Activated naive CD4-positive, alpha-beta T cell treated with anti-CD3 and anti-CD28 coated beads, Interleukin-2, amount 50 U/mL, for 16 hours (primary cell): ENCODE data around the gene SLC25A26.
"Not testable (repeated sequence)": the region's sequence is repeated elsewhere in the genome, so short reads cannot be mapped to it uniquely, and the experiment has no call there.

ENCODE experiments used
- DNase-seq: peaks from one replicate; pipeline ENCODE4 v3.0.0-alpha.2; 2020

The SLC25A26 gene, protein sequence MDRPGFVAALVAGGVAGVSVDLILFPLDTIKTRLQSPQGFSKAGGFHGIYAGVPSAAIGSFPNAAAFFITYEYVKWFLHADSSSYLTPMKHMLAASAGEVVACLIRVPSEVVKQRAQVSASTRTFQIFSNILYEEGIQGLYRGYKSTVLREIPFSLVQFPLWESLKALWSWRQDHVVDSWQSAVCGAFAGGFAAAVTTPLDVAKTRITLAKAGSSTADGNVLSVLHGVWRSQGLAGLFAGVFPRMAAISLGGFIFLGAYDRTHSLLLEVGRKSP

DNA sequence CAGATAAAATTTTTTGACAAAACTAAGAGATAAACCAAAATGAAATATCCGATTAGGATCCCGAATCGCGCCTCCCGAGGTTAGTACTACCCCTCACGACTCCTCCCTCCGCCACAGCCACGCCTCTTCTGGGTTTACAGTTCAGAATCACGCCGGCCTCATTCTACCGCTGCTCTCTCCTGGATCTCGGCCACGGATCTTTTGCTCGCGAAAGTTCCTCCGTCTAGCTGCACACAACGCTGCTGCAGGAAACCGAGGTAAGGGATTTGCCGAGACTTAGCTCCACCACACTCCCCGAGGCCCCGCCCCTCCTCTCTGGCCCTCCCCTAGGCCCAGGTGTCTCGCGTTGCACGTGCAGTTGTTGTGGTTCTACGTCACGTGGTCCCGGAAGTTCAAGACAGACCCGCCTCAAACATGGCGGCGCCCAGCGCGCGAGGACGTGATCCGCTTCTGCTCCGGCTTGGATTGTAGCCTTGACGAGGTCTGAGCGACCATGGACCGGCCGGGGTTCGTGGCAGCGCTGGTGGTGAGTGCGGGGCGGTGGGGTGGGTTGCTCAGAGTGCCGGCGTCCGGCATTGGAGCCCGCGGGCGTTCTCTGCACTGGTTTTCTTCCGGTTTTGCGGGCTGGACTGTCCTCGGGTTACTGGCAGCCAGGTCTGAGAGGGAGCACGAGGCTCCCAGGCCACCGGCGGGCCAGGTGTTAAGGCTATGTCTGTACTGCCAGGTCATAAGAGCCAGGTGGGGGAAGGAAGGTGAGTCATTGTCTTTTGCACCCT, at the start of gene SLC25A26:
SLC25A26 (plus strand) TSS at position 400 of the 776 bp plus-strand sequence; CDS start at position 494, 94 bp downstream.
- peak; percentile 97 for DNase-seq

DNA sequence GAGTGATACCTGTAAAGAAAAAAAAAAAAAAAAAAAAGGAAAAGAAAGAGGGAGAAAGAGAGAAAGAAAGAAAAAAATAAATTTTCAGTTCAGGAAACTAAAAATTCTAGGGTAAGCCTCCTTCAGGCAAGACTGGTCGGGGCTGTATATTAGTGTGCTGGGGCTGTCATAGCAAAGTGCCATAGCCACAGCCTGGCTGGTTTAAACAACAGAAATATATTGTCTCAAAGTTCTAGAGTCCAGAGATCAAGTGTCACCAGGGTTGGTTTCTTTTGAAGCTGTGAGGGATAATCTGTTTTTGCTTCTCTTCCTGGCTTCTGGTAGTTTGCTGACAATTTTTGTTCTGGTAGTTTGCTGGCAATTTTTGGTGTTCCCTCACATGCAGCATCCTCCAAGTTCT, 48.4 kb upstream of the SLC25A26 start:
- DNase-seq, result no peak

DNA sequence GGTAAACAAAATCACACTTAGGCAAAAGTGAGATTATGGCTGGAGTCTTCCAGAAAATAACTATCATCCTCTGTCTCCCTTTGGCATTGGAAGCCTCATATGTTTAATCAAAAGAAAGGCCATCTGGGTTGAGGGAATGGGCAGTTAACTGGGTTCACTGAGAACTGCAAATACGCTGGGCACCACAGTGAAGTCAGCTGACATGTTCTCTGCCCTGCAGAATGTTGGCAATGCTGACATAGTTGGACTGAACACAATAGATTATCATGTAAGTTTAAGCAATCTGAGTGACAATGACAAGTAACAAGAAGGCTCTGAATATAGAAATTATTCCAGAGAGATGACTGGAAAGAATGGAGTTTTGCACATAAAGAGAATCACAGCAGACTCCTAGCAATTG, 43.8 kb upstream of the SLC25A26 start:
- DNase-seq, result no peak

DNA sequence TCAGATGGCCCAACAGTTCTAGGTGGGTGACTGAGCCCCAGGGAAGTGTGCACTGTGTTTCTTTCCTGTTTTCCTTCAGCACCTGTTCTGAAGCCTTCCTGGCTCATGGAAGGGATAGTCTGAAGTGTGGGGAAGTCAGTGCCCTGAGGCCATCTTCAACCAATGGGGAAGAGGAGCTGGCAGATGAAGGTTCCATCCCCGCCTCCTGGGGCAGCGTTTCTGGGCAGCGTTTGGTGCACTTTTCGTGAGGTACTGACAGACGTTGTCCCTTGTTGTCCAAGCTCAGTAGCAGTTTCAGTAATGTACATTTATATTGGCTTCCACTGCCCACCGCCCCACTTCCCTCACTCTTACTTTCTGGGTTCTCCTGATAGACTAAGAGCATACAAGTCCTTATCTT, 42.6 kb upstream of the SLC25A26 start:
- no peak for DNase-seq

DNA sequence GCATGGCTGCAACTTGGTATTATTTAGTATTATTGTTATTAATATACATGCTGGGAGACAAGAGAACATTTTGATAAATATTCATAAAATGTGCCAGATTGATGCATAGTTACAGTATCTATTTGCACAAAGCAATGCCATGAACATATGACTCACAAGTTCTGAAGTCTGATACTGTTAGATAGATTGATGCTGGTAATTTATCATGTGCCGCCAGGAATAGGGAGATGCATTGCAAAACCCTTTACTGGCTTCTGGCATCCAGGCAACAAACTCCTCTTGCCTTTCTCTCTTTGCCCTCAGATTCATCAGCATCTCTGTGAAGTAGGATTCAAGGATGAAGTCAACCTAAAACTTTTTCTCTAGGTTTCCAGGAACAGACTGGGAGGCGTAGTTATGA, 41.0 kb upstream of the SLC25A26 start:
- no peak for DNase-seq

DNA sequence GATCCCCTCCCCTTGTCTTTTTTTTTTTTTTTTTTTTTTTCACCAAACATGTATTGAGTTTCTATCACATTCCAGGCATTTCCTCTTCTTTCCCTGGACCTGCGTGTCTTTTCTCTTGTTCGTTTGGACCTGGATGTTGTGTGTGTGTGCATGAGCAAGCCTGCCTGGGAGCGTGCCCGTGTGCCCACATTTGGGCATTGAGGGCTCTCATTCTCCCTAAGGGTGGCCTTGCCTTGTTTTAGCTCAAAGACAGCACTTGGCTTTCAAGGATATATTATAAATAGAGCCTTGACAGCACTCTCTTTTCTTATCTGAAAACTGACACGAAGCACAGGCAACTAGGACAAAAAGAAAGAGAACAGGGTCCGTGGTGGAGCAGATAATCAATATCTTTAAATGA, 39.0 kb upstream of the SLC25A26 start:
- DNase-seq, result no peak

DNA sequence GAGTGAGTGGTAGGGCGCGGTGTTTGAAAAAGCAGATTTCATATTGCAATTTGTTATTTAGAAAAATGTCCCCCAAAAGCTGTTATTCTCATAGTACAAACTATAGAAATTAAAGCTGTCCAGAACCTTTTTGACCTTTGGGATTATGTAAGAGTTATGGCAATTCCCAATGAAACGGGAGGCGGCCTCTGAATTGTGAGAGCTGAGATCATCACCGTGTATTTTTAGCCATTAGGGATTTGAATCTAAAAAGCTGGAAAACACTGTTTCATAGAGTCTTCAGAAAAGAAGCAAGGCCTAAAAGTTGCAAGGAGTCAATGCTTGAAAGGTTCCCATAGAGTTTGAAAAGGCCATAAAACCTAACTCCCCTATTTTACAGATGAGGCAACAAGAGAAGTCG, 38.6 kb upstream of the SLC25A26 start:
- DNase-seq, result no peak

DNA sequence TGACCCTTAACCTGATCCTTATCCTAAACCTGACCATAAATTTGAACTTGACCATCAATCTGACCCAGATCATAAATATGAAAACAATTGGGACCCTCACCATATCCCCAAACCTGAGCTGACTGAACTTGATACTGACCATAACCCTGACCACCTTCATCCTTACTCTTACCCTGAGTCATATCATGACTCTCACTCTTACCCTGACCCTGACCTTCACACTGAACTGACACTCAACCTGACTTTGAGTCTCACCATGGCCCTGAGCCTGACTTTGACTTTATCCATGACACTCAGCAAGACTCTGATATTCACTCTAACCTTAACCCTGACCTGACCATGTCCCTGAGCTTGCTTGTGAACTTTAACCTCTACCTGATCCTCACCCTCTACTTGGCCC, 34.3 kb upstream of the SLC25A26 start:
- no peak for DNase-seq

DNA sequence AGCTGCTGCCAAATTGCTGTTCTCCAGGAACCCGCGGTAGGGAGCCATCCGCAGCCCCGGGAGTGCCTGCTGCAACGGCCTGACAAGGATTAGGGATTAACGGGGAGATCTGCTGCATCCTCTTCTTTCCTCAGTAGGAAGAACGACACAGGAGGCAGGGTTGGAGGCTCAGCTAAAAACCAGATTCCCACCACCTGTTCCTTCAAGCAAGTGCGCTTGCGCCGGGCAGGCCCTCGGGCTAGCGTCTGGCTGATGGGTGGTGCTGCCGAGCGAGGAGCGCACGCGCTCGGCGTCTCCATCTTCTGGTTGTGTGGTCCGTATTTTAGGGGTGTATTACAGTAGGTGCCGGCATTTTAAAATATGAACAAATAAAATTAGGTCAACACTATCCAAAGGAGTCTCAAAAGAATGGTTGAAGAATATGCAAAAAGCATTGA, 25.4 kb upstream of the SLC25A26 start:
- DNase-seq, result peak; percentile 27

DNA sequence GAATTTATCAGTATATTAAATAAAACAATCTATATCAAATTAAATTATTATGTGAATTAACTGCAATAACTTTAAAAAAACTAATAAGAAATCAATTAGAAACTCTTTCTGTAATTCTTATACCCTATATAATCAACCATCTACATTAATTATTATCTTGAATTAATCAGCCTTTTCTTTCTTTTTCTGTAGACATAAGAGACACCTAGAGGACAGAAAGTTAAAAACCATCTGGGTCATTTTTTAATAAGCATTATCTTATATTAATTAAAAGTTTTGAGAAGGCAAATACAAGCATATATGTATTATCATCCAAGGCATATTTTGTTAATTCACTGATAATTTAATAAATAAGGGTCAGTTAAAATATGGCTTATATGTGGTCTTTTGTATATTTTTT, 24.2 kb upstream of the SLC25A26 start:
- DNase-seq, result no peak

DNA sequence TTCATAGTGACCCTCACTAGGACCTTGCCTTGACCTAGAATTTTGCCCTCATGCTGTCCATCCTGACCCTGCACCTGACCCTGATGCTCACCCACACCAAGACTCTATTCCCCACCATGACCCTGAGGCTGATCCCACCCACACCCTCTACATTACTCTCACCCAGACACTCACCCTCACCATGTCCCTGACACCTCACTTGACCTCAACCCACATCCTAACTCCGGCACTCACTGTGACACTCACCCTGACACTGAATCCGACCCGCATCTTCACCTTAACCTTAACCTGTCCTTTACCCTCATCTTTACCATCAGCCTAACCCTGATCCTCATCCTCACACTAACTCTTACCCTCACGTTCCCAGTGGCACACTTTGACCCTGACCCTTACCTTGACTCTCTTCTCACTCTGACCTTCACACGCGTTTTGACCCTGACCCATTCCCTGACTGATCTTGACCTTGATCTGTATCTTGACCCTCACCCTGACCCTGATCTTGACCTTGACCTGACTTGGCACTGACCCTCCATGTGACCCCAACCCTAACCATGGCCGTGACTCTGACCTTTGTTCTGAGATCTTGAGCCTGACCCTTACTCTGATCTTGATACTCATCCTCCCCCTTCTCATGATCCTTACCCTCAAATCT, 22.2 kb upstream of the SLC25A26 start:
- no peak for DNase-seq

DNA sequence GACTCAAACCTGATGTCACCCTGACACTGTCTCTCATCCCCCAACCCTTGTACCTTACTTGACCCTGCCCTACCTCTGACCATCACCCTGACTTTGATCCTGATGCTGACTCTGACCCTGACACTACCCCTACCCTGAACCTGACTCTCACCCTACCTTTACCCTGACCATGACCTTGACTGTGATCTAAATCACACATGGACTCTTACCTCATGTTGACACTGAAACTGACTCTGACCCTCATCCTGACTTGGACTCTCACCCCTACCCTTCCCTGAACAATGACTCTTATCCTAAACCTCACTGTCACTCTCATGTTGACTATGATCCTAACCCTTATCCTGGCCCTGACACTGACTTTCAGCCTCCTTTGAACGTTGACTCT, 21.7 kb upstream of the SLC25A26 start:
- no peak for DNase-seq

DNA sequence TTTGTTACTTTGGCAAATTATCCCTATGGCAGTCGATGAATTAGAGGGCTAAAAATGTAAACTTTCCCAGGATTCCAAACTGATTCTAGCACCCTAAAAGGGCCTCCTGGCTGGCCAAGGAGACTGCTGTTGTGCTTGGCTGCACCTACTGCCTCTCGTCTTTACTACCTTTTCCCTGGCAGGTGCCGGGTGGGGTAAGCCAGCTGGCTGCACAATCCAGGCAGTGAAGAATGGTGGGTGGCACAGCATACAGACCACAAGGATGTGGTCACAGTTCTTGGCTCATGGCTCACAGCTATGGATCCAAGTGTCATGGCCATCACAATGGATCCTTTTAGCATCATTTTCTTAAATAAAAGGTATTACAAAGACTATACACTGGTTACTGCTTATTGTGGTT, 20.7 kb upstream of the SLC25A26 start:
- DNase-seq, result no peak

DNA sequence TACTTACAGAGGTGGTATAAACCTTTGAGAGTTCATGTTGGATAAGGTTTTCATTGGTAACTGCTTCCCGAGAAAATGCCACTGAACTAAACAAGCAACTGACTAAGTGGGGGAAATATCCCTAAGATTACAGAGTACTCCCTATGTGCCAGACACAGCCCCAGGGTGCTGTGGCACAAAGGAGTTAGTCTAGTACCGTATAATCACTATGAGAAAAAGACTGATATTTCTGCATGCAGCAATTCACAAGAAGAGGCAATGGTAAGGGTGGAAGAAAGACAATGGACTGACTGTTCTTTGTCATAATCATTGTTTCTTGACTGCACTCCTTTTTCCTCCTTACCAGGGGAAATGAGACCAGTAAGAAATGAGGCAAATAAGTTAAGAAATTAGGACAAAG, 20.0 kb upstream of the SLC25A26 start:
- DNase-seq, result no peak

DNA sequence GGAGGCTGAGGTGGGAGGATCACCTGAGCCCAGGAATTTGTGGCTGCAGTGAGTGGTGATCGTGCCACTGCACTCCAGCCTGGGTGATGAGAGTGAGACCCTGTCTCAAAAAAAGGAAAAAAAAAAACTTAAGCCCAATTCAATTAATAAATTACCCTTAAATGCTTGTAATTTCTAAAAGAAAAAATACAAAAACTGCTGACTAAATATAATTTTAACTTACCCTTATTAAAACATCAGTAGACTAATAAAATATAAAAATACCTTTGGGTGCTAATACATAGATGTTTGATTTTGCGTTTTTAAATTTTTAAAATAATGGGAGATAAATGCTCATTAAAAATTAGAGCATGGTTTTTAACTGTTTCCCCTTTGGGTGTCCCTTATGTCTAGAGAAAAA, 17.5 kb upstream of the SLC25A26 start:
- DNase-seq, result no peak

DNA sequence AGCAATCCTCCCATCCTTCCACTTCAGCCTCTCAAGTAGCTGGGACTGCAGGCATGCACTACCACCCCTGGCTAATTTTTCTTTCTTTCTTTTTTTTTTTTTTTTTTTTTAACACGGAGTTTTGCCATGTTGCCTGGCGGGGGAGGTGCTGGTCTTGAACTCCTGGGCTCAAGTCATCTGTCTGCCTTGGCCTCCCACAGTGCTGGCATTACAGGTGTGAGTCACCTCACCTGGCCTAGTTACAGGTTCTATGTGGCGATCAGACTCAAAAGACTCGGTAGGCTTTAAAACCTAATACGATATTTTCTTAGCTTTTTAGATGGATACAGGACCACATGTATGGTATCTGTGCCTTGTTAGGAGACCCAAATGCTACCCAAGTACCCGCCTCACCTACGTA, 14.0 kb upstream of the SLC25A26 start:
- DNase-seq, result no peak

DNA sequence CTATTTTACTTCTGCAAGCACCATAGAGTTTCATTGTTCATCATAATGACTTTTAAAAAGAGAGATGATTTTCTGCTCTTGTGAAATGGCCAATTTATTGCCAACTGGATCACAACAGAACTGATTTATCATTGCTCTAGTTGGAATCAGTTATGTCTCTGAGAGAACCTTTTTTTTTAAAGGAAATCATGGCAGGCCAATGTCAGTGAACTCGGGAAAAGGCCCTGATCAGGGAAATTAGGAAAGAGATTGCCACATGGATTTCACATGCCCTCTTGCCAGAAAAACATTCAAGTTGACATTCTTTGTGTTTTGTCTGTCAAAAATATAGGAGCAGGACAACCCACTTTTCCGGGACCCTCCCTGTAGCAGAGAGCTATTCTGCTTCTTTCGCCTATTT, 12.6 kb upstream of the SLC25A26 start:
- no peak for DNase-seq

DNA sequence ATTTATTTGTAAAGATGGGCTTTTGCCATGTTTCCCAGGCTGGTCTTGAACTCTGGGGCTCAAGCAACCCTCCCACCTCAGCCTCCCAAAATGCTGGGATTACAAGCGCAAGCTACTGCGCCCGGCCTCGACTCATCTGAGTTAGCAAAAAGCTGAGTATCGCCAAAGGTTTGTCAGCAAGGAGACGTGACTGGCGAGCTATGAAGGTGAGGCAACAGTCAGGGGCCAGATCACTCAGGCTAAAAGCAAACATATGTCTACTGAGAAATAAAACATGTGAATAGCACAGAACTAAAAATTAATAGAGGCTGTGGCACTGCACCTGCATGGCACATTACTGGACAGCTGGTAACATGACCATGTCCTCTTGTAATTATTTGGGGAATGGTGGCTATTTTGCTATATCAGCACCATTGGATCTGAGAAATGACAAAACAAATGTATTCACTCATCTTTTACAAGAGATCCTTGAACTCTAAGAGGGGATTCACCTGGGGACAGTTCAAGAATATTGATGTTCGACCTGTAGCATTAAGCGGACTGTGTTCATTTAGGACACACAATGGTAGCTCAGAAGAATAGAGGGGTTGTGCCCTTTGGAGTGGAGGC, 10.0 kb upstream of the SLC25A26 start:
- no peak for DNase-seq

DNA sequence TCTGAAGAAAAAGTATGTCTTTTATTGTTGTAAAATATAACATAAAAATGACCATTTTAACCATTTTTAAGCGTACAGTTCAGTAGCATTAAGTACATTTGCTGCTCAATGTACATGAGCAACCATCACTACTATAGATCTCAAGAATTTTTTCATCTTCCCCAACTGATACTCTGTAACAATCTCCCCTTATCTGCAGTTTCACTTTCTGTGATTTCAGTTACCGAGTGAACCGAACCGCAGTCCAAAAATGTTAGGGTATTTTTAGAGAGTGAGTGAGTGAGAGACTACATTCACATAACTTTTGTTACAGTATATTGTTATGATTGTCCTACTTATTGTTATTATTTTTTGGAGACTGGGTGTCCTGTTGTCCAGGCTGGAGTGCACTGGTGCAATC, 9.0 kb upstream of the SLC25A26 start:
- DNase-seq, result no peak

DNA sequence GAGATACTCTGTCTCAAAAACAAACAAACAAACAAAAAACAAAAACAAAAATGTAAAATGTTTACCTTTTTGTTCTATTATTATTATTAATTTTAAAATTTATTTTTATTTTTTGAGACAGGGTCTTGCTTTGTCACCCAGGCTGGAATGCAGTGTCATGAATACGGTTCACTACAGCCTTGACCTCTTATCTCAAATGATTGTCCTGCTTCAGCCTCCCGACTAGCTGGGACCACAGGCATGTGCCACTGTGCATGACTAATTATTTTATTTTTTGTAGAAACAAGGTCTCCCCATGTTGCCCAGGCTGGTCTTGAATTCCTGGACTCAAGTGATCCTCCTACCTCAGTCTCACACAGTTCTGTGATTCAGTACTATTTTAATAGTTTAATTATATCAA, 5.7 kb upstream of the SLC25A26 start:
- DNase-seq, result no peak

DNA sequence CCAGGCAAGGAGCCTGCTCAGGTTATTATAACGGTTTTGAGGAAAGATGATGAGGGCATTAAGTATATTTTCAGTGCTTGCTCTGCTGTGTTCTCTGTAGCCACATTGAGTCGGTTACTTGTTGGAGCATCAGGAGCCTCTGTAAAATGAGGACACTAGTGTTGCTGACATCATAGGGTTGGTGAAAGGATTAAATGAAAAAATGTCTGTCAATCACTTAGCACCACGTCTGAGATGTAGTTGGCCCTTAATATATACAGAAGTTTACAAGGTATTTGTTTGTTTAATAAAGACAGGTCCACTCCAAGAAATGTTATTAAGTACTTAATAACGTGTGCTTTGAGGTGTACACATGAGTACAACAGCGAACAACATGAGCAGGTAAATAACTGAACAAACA, 735 bp upstream of the SLC25A26 start:
- DNase-seq, result no peak

DNA sequence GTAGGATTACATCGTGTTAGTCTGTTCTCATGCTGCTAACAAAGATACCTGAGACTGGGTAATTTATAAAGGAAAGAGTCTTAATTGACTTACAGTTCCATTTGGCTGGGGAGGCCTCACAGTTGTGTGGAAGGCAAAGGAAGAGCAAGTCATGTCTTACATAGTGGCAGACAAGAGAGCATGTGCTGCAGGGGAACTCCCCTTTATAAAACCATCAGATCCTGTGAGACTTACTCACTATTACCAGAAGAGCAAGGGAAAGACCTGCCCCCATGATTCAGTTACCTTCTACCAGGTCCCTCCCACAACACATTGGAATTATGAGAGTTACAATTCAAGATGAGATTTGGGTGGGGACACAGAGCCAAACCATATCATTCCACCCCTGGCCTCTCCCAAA, 3.4 kb downstream of the SLC25A26 start:
- peak; percentile 23 for DNase-seq

DNA sequence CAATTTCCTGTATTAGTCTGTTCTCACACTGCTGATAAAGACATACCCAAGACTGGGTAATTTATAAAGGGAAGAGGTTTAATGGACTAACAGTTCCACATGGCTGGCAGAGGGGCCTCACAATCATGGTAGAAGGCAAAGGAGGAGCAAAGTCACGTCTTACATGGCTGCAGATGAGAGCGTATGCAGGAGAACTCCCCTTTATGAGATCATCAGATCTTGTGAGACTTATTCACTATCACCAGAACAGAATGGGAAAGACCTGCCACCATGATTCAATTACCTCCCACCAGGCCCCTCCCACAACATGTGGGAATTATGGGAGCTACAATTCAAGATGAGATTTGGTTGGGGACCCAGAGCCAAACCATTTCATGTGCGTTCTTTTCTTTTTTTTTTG, 5.3 kb downstream of the SLC25A26 start:
- DNase-seq, result not testable (repeated sequence)

DNA sequence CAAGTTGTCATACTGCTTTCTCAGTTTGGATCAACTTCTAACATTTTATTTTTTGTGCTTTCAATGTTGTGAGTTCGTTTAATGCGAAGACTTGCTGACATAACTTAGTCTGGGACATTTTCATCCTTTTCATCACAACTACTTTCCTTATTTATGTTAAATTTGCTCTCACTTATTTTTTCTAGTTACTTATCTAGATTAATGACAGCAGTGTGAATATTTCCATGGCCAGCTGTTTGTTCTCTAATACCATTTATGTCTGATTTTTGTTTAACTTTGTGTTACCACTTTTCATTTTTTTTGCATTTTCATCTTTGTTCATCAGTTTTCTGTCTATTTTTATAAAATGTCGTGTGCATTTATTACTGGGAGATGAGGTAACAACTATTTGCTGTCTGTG, 6.2 kb downstream of the SLC25A26 start:
- no peak for DNase-seq
